ENCODE results near the gene MUL1. TPM values are rescaled to one million over a fixed set of nuclear protein-coding genes. Genes with fewer than 3 reads are reported as not detected.
A peak's percentile ranks its signal among the peaks of the same experiment; 100 is the strongest.

MUL1 gene
- total RNA-seq, 1 experiment from 2014 or later = 21.9 TPM

DNA sequence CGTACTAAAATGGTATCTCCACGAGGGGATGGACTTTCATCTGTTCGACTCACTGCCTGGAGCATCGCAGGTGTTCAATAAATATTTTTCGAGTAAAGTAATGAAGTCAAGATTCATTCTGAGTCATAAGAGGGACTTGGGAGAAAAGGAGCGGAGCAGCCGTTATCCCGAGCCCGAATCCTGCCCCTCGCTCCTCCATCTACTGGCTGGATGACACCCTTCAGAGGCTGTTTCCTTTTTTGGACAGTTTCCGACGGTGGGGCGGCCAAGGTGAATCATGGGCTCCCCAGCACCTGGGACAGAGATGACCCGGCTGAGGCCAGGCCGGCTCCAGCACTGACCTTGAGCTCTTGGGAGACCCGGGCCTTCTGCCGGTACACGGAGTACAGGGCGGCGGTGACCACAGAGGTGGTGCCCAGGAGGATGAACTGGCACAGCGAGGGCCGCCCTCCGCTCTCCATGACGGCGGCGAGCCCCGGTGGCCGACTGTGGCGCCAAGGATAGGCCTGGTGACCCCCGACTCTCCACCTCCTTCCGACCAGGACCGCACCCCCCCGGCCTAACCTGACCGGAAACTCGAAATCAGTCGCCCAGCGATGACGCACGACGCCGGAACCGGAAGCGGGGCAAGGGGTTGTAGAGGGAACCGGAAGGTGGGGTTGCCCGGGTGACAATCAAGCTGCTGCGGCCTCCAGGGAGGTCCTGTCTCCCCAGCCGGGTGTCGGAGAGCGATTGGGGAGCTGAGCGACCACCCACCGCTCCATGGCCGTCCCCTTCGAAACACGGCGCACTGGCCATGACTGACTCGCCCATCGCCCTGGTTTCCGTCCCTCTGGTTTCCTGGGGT lies at the start of gene MUL1 (continued):
- TF ChIP-seq, protein P1, sequence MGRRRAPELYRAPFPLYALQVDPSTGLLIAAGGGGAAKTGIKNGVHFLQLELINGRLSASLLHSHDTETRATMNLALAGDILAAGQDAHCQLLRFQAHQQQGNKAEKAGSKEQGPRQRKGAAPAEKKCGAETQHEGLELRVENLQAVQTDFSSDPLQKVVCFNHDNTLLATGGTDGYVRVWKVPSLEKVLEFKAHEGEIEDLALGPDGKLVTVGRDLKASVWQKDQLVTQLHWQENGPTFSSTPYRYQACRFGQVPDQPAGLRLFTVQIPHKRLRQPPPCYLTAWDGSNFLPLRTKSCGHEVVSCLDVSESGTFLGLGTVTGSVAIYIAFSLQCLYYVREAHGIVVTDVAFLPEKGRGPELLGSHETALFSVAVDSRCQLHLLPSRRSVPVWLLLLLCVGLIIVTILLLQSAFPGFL (CRISPR knock-in tag; IDR thresholded peaks at IDR 0.05; ENCODE audit: borderline replicate concordance) = no peak
- no peak for TF ChIP-seq SMAD4 (CRISPR knock-in tag; IDR thresholded peaks at IDR 0.05)
- TF ChIP-seq CREB1 (CRISPR knock-in tag; IDR thresholded peaks at IDR 0.05) = peak; percentile 77
- no peak for TF ChIP-seq GTF2I (CRISPR knock-in tag; conservative IDR thresholded peaks at IDR 0.05)
- TF ChIP-seq FOXP1 (CRISPR knock-in tag; IDR thresholded peaks at IDR 0.05; ENCODE audit: borderline replicate concordance) = peak; percentile 74; the same call in 1 of the 2 replicates
- 0 out of 2 replicates have a peak, but pooled peaks have one; percentile 24 for TF ChIP-seq NFE2L1 (CRISPR knock-in tag; IDR thresholded peaks at IDR 0.05)
- peak; percentile 33; the same call in 1 of the 2 replicates for TF ChIP-seq ESRRA (CRISPR knock-in tag; IDR thresholded peaks at IDR 0.05; ENCODE audit: borderline replicate concordance)
- peak; percentile 84; the same call in 1 of the 2 replicates for TF ChIP-seq ATF1 (CRISPR knock-in tag; IDR thresholded peaks at IDR 0.05)
- TF ChIP-seq, protein P2, sequence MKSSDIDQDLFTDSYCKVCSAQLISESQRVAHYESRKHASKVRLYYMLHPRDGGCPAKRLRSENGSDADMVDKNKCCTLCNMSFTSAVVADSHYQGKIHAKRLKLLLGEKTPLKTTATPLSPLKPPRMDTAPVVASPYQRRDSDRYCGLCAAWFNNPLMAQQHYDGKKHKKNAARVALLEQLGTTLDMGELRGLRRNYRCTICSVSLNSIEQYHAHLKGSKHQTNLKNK (CRISPR knock-in tag; IDR thresholded peaks at IDR 0.05) = no peak
- TF ChIP-seq, protein P3, sequence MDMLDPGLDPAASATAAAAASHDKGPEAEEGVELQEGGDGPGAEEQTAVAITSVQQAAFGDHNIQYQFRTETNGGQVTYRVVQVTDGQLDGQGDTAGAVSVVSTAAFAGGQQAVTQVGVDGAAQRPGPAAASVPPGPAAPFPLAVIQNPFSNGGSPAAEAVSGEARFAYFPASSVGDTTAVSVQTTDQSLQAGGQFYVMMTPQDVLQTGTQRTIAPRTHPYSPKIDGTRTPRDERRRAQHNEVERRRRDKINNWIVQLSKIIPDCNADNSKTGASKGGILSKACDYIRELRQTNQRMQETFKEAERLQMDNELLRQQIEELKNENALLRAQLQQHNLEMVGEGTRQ (CRISPR knock-in tag; IDR thresholded peaks at IDR 0.05) = peak; percentile 54
- peak; percentile 34; the same call in 1 of the 2 replicates for TF ChIP-seq ZNF423 (CRISPR knock-in tag; IDR thresholded peaks at IDR 0.05)
- no peak; the same call in 1 of the 2 replicates for TF ChIP-seq CBFB (CRISPR knock-in tag; IDR thresholded peaks at IDR 0.05; ENCODE audit: low read depth)
- TF ChIP-seq, protein P4, sequence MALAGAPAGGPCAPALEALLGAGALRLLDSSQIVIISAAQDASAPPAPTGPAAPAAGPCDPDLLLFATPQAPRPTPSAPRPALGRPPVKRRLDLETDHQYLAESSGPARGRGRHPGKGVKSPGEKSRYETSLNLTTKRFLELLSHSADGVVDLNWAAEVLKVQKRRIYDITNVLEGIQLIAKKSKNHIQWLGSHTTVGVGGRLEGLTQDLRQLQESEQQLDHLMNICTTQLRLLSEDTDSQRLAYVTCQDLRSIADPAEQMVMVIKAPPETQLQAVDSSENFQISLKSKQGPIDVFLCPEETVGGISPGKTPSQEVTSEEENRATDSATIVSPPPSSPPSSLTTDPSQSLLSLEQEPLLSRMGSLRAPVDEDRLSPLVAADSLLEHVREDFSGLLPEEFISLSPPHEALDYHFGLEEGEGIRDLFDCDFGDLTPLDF (CRISPR knock-in tag; IDR thresholded peaks at IDR 0.05) = peak; percentile 53; the same call in 1 of the 2 replicates
- TF ChIP-seq SOX15 (CRISPR knock-in tag; IDR thresholded peaks at IDR 0.05) = no peak
- no peak for TF ChIP-seq ZNF671 (CRISPR knock-in tag; IDR thresholded peaks at IDR 0.05)
- TF ChIP-seq, protein P5, sequence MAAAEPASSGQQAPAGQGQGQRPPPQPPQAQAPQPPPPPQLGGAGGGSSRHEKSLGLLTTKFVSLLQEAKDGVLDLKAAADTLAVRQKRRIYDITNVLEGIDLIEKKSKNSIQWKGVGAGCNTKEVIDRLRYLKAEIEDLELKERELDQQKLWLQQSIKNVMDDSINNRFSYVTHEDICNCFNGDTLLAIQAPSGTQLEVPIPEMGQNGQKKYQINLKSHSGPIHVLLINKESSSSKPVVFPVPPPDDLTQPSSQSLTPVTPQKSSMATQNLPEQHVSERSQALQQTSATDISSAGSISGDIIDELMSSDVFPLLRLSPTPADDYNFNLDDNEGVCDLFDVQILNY (CRISPR knock-in tag; IDR thresholded peaks at IDR 0.05) = 0 out of 2 replicates have a peak, but pooled peaks have one; percentile 45
- TF ChIP-seq TEAD1 (CRISPR knock-in tag; IDR thresholded peaks at IDR 0.05) = no peak
- 0 out of 2 replicates have a peak, but pooled peaks have one; percentile 59 for TF ChIP-seq MYBL2 (CRISPR knock-in tag; IDR thresholded peaks at IDR 0.05)
- TF ChIP-seq, protein P6, sequence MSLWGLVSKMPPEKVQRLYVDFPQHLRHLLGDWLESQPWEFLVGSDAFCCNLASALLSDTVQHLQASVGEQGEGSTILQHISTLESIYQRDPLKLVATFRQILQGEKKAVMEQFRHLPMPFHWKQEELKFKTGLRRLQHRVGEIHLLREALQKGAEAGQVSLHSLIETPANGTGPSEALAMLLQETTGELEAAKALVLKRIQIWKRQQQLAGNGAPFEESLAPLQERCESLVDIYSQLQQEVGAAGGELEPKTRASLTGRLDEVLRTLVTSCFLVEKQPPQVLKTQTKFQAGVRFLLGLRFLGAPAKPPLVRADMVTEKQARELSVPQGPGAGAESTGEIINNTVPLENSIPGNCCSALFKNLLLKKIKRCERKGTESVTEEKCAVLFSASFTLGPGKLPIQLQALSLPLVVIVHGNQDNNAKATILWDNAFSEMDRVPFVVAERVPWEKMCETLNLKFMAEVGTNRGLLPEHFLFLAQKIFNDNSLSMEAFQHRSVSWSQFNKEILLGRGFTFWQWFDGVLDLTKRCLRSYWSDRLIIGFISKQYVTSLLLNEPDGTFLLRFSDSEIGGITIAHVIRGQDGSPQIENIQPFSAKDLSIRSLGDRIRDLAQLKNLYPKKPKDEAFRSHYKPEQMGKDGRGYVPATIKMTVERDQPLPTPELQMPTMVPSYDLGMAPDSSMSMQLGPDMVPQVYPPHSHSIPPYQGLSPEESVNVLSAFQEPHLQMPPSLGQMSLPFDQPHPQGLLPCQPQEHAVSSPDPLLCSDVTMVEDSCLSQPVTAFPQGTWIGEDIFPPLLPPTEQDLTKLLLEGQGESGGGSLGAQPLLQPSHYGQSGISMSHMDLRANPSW (CRISPR knock-in tag; conservative IDR thresholded peaks at IDR 0.05; ENCODE audit: low read depth) = no peak
- TF ChIP-seq ZNF396 (CRISPR knock-in tag; IDR thresholded peaks at IDR 0.05; ENCODE audit: borderline replicate concordance) = no peak
- TF ChIP-seq, protein P7, sequence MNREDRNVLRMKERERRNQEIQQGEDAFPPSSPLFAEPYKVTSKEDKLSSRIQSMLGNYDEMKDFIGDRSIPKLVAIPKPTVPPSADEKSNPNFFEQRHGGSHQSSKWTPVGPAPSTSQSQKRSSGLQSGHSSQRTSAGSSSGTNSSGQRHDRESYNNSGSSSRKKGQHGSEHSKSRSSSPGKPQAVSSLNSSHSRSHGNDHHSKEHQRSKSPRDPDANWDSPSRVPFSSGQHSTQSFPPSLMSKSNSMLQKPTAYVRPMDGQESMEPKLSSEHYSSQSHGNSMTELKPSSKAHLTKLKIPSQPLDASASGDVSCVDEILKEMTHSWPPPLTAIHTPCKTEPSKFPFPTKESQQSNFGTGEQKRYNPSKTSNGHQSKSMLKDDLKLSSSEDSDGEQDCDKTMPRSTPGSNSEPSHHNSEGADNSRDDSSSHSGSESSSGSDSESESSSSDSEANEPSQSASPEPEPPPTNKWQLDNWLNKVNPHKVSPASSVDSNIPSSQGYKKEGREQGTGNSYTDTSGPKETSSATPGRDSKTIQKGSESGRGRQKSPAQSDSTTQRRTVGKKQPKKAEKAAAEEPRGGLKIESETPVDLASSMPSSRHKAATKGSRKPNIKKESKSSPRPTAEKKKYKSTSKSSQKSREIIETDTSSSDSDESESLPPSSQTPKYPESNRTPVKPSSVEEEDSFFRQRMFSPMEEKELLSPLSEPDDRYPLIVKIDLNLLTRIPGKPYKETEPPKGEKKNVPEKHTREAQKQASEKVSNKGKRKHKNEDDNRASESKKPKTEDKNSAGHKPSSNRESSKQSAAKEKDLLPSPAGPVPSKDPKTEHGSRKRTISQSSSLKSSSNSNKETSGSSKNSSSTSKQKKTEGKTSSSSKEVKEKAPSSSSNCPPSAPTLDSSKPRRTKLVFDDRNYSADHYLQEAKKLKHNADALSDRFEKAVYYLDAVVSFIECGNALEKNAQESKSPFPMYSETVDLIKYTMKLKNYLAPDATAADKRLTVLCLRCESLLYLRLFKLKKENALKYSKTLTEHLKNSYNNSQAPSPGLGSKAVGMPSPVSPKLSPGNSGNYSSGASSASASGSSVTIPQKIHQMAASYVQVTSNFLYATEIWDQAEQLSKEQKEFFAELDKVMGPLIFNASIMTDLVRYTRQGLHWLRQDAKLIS (CRISPR knock-in tag; IDR thresholded peaks at IDR 0.05; ENCODE audit: borderline replicate concordance) = no peak; the same call in 1 of the 2 replicates
- no peak for TF ChIP-seq JUN (CRISPR knock-in tag; IDR thresholded peaks at IDR 0.05)
- TF ChIP-seq RELA (CRISPR knock-in tag; IDR thresholded peaks at IDR 0.05; ENCODE audit: borderline replicate concordance) = no peak
- TF ChIP-seq FOXK1 (CRISPR knock-in tag; IDR thresholded peaks at IDR 0.05) = peak; percentile 87
- peak; percentile 46; the same call in 1 of the 2 replicates for TF ChIP-seq ETV6 (CRISPR knock-in tag; IDR thresholded peaks at IDR 0.05)
- TF ChIP-seq, protein P8, sequence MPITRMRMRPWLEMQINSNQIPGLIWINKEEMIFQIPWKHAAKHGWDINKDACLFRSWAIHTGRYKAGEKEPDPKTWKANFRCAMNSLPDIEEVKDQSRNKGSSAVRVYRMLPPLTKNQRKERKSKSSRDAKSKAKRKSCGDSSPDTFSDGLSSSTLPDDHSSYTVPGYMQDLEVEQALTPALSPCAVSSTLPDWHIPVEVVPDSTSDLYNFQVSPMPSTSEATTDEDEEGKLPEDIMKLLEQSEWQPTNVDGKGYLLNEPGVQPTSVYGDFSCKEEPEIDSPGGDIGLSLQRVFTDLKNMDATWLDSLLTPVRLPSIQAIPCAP (CRISPR knock-in tag; IDR thresholded peaks at IDR 0.05) = 0 out of 2 replicates have a peak, but pooled peaks have one; percentile 20
- TF ChIP-seq TP53 (CRISPR knock-in tag; IDR thresholded peaks at IDR 0.05) = no peak; the same call in 1 of the 2 replicates

Measured in WTC11 (cell line).